Stomach (tissue), 4 donors: Measurements from ENCODE around the gene CD151.

Source experiments
- CTCF ChIP-seq, 7 experiments: fragments of 450-650 bp in 4 of 7; fragments of 200-600 bp in 3 of 7; sonication (generic) in 3 of 7; IDR thresholded peaks; one replicate each; pipeline ENCODE4 v1.5.1; 2016 to 2019; ENCODE audit warnings: antibody characterized with exemption in 7 of 7, control low read depth in 2 of 7, mild to moderate bottlenecking in 1 of 7
- EP300 ChIP-seq: sonication (generic); formaldehyde crosslinking; IDR thresholded peaks from one replicate; pipeline ENCODE4 v1.6.1; 2017; ENCODE audit warnings: antibody characterized with exemption
- POLR2A ChIP-seq, 4 donors: fragments of 450-650 bp; IDR thresholded peaks; one replicate each; pipeline ENCODE4 v1.6.1; 2016; ENCODE audit warnings: antibody characterized with exemption in 4 of 4, control low read depth in 2 of 4, mild to moderate bottlenecking in 1 of 4, moderate library complexity in 1 of 4

DNA sequence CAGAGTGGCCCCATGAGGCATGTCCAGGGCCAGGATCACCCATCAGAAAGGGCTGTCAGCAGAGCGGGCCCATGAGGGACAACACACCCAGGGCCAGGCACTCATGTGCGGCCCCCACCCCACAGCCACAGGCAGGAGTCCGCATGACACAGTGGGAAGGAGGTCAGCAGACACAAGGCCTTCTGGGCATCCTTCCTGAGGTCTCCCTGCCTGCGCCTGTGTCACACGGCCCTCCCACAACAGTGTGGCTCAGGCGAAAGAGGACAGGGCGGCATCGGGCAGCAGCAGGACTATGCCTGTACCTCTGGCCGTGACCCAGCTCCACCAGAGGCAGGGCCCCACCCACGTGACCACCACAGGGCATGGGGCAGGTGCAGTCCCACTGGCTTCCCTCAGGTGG lies 50.8 kb downstream of the CD151 start:
- TF ChIP-seq EP300 (no peak), CTCF (IDR thresholded peaks at IDR 0.05) (no peak), POLR2A (IDR thresholded peaks at IDR 0.05) (no peak)
